Measurements from ENCODE around the gene NUP210L.
"Not testable (repeated sequence)": the region's sequence is repeated elsewhere in the genome, so short reads cannot be mapped to it uniquely, and the experiment has no call there.

Gene NUP210L

GRCh38 chr1:154093699-154094098 is 61.2 kb downstream of the NUP210L start:
- Histone ChIP-seq H3K36me3 (ENCODE audit: control insufficient read depth in 1 of 2, insufficient read depth in 2 of 2, low read depth in 1 of 2, low read length in 2 of 2) (no peaks in the 10 kb centered on the region), H3K4me2 (ENCODE audit: low read length, poor library complexity, severe bottlenecking) (no peak overlapping the region), H3K79me1 (replicated peaks; ENCODE audit: low read length, poor library complexity, severe bottlenecking) (no peaks in the 10 kb centered on the region), H4K8ac (ENCODE audit: low read length) (no peak overlapping the region), H3K14ac (ENCODE audit: low read length in 2 of 2) (no peak overlapping the region), H4K91ac (ENCODE audit: low read length) (no peak overlapping the region), H3K4me1 (ENCODE audit: control insufficient read depth, insufficient read depth, low read depth, low read length) (no peaks in the 10 kb centered on the region), H3K9me3 (ENCODE audit: control insufficient read depth, low read length) (no peaks in the 10 kb centered on the region), H3K4ac (ENCODE audit: low read depth in 1 of 2, low read length in 2 of 2) (no peak overlapping the region), H3K9ac (ENCODE audit: low read length) (no peak overlapping the region), H2AFZ (ENCODE audit: low read depth, low read length) (no peak overlapping the region), H3K23ac (ENCODE audit: low read length in 2 of 2) (no peak overlapping the region), H3K4me3 (ENCODE audit: insufficient read depth in 1 of 2, low read depth in 1 of 2, low read length in 2 of 2) (no peak overlapping the region), H2BK15ac (ENCODE audit: low read depth, poor library complexity, severe bottlenecking) (no peak overlapping the region), H3K18ac (ENCODE audit: low read depth in 1 of 2, low read length in 2 of 2) (no peak overlapping the region), H2AK5ac (ENCODE audit: low read length, severe bottlenecking) (no peak overlapping the region), H3K27me3 (ENCODE audit: control insufficient read depth in 1 of 2, insufficient read depth in 1 of 2, low read length in 2 of 2) (no peaks in the 10 kb centered on the region), H3K27ac (ENCODE audit: low read length, poor library complexity, severe bottlenecking) (no peak overlapping the region), H2BK12ac (ENCODE audit: low read length in 2 of 2) (no peak overlapping the region), H2BK120ac (ENCODE audit: low read depth, low read length) (no peak overlapping the region), H2BK5ac (ENCODE audit: low read depth, low read length, poor library complexity, severe bottlenecking) (no peak overlapping the region)
- DNase-seq, result no peak
- 83% methylated on average over 3 of the region's 3 CpGs for whole genome bisulfite sequencing

GRCh38 chr1:154091706-154092105 is 63.2 kb downstream of the NUP210L start:
- no peak overlapping the region for H2AK5ac ChIP-seq (ENCODE audit: low read length, severe bottlenecking)
- H3K4me1 ChIP-seq (ENCODE audit: control insufficient read depth, insufficient read depth, low read depth, low read length), result no peaks in the 10 kb centered on the region
- no peak overlapping the region for H4K91ac ChIP-seq (ENCODE audit: low read length)
- no peak overlapping the region for H3K4me3 ChIP-seq (ENCODE audit: insufficient read depth in 1 of 2, low read depth in 1 of 2, low read length in 2 of 2)
- no peak overlapping the region for H2BK12ac ChIP-seq (ENCODE audit: low read length in 2 of 2)
- H3K27me3 ChIP-seq (ENCODE audit: control insufficient read depth in 1 of 2, insufficient read depth in 1 of 2, low read length in 2 of 2), result no peaks in the 10 kb centered on the region
- H3K79me1 ChIP-seq (replicated peaks; ENCODE audit: low read length, poor library complexity, severe bottlenecking), result no peaks in the 10 kb centered on the region
- H2BK120ac ChIP-seq (ENCODE audit: low read depth, low read length), result no peak overlapping the region
- no peak overlapping the region for H3K18ac ChIP-seq (ENCODE audit: low read depth in 1 of 2, low read length in 2 of 2)
- no peak overlapping the region for H2BK15ac ChIP-seq (ENCODE audit: low read depth, poor library complexity, severe bottlenecking)
- no peak overlapping the region for H3K4me2 ChIP-seq (ENCODE audit: low read length, poor library complexity, severe bottlenecking)
- no peak overlapping the region for H4K8ac ChIP-seq (ENCODE audit: low read length)
- H3K14ac ChIP-seq (ENCODE audit: low read length in 2 of 2), result no peak overlapping the region
- peaks cover 5% of the 10 kb centered on the region for H3K9me3 ChIP-seq (ENCODE audit: control insufficient read depth, low read length)
- no peak overlapping the region for H2AFZ ChIP-seq (ENCODE audit: low read depth, low read length)
- H3K36me3 ChIP-seq (ENCODE audit: control insufficient read depth in 1 of 2, insufficient read depth in 2 of 2, low read depth in 1 of 2, low read length in 2 of 2), result no peaks in the 10 kb centered on the region
- no peak overlapping the region for H3K23ac ChIP-seq (ENCODE audit: low read length in 2 of 2)
- DNase-seq, result no peak
- no peak overlapping the region for H3K4ac ChIP-seq (ENCODE audit: low read depth in 1 of 2, low read length in 2 of 2)
- no peak overlapping the region for H2BK5ac ChIP-seq (ENCODE audit: low read depth, low read length, poor library complexity, severe bottlenecking)
- no peak overlapping the region for H3K27ac ChIP-seq (ENCODE audit: low read length, poor library complexity, severe bottlenecking)
- H3K9ac ChIP-seq (ENCODE audit: low read length), result no peak overlapping the region
- no CpG with 5 or more reads among the region's 7 CpGs for whole genome bisulfite sequencing

GRCh38 chr1:154087574-154087973 is 67.3 kb downstream of the NUP210L start:
- no peaks in the 10 kb centered on the region for H3K4me1 ChIP-seq (ENCODE audit: control insufficient read depth, insufficient read depth, low read depth, low read length)
- no peak overlapping the region for H3K4me3 ChIP-seq (ENCODE audit: insufficient read depth in 1 of 2, low read depth in 1 of 2, low read length in 2 of 2)
- no peak overlapping the region for H3K18ac ChIP-seq (ENCODE audit: low read depth in 1 of 2, low read length in 2 of 2)
- H3K14ac ChIP-seq (ENCODE audit: low read length in 2 of 2), result no peak overlapping the region
- H2BK12ac ChIP-seq (ENCODE audit: low read length in 2 of 2), result no peak overlapping the region
- no peak overlapping the region for H2AK5ac ChIP-seq (ENCODE audit: low read length, severe bottlenecking)
- no peaks in the 10 kb centered on the region for H3K79me1 ChIP-seq (replicated peaks; ENCODE audit: low read length, poor library complexity, severe bottlenecking)
- H3K9ac ChIP-seq (ENCODE audit: low read length), result no peak overlapping the region
- peaks cover 11% of the 10 kb centered on the region for H3K9me3 ChIP-seq (ENCODE audit: control insufficient read depth, low read length)
- no peaks in the 10 kb centered on the region for H3K36me3 ChIP-seq (ENCODE audit: control insufficient read depth in 1 of 2, insufficient read depth in 2 of 2, low read depth in 1 of 2, low read length in 2 of 2)
- H2BK15ac ChIP-seq (ENCODE audit: low read depth, poor library complexity, severe bottlenecking), result no peak overlapping the region
- H2BK120ac ChIP-seq (ENCODE audit: low read depth, low read length), result no peak overlapping the region
- H4K8ac ChIP-seq (ENCODE audit: low read length), result no peak overlapping the region
- no peak overlapping the region for H2BK5ac ChIP-seq (ENCODE audit: low read depth, low read length, poor library complexity, severe bottlenecking)
- H2AFZ ChIP-seq (ENCODE audit: low read depth, low read length), result no peak overlapping the region
- no peak overlapping the region for H3K27ac ChIP-seq (ENCODE audit: low read length, poor library complexity, severe bottlenecking)
- WGBS, result 64% methylated on average over 2 of the region's 2 CpGs
- H3K27me3 ChIP-seq (ENCODE audit: control insufficient read depth in 1 of 2, insufficient read depth in 1 of 2, low read length in 2 of 2), result no peaks in the 10 kb centered on the region
- H4K91ac ChIP-seq (ENCODE audit: low read length), result no peak overlapping the region
- H3K23ac ChIP-seq (ENCODE audit: low read length in 2 of 2), result no peak overlapping the region
- no peak overlapping the region for H3K4ac ChIP-seq (ENCODE audit: low read depth in 1 of 2, low read length in 2 of 2)
- H3K4me2 ChIP-seq (ENCODE audit: low read length, poor library complexity, severe bottlenecking), result no peak overlapping the region
- DNase-seq, result no peak

- not testable (repeated sequence) for H3K36me3 ChIP-seq (ENCODE audit: control insufficient read depth in 1 of 2, insufficient read depth in 2 of 2, low read depth in 1 of 2, low read length in 2 of 2); H3K4me2 ChIP-seq (ENCODE audit: low read length, poor library complexity, severe bottlenecking); H3K18ac ChIP-seq (ENCODE audit: low read depth in 1 of 2, low read length in 2 of 2); H4K91ac ChIP-seq (ENCODE audit: low read length); DNase-seq; H3K27ac ChIP-seq (ENCODE audit: low read length, poor library complexity, severe bottlenecking); H2BK120ac ChIP-seq (ENCODE audit: low read depth, low read length); H3K14ac ChIP-seq (ENCODE audit: low read length in 2 of 2); H2AFZ ChIP-seq (ENCODE audit: low read depth, low read length); H3K23ac ChIP-seq (ENCODE audit: low read length in 2 of 2); H3K4me1 ChIP-seq (ENCODE audit: control insufficient read depth, insufficient read depth, low read depth, low read length); H3K79me1 ChIP-seq (replicated peaks; ENCODE audit: low read length, poor library complexity, severe bottlenecking); H2AK5ac ChIP-seq (ENCODE audit: low read length, severe bottlenecking); H2BK15ac ChIP-seq (ENCODE audit: low read depth, poor library complexity, severe bottlenecking); H3K4me3 ChIP-seq (ENCODE audit: insufficient read depth in 1 of 2, low read depth in 1 of 2, low read length in 2 of 2); H2BK5ac ChIP-seq (ENCODE audit: low read depth, low read length, poor library complexity, severe bottlenecking); H3K9ac ChIP-seq (ENCODE audit: low read length); H3K4ac ChIP-seq (ENCODE audit: low read depth in 1 of 2, low read length in 2 of 2); H3K27me3 ChIP-seq (ENCODE audit: control insufficient read depth in 1 of 2, insufficient read depth in 1 of 2, low read length in 2 of 2); H2BK12ac ChIP-seq (ENCODE audit: low read length in 2 of 2); H4K8ac ChIP-seq (ENCODE audit: low read length)
- peaks cover 14% of the 10 kb centered on the region for H3K9me3 ChIP-seq (ENCODE audit: control insufficient read depth, low read length)
- WGBS, result 78% methylated on average over 6 of the region's 6 CpGs
These were observed 71.8 kb downstream of the NUP210L start for GRCh38 chr1:154083057-154083456.

All from mesenchymal stem cell (in vitro differentiated cells and primary cell).